ENCODE results near the gene TMEM120A.

The TMEM120A gene

GRCh38 chr7:76003351-76003750 is 9.0 kb upstream of the TMEM120A start:
- DNase-seq (ENCODE audit: low spot score): no peak
- in situ Hi-C loops (cut with MboI; ENCODE audit: low sequenced_read_pairs, unreplicated experiment): no loop called here
- no peak for TF ChIP-seq CTCF (IDR thresholded peaks at IDR 0.05; ENCODE audit: borderline replicate concordance, control extremely low read depth, extremely low read depth, insufficient read depth, missing control alignments)

GRCh38 chr7:76002822-76003221 is 8.4 kb upstream of the TMEM120A start:
- no peak for DNase-seq (ENCODE audit: low spot score)
- in situ Hi-C loops (cut with MboI; ENCODE audit: low sequenced_read_pairs, unreplicated experiment): no loop called here
- no peak for TF ChIP-seq CTCF (IDR thresholded peaks at IDR 0.05; ENCODE audit: borderline replicate concordance, control extremely low read depth, extremely low read depth, insufficient read depth, missing control alignments)

- in situ Hi-C loops (cut with MboI; ENCODE audit: low sequenced_read_pairs, unreplicated experiment): no loop called here
- DNase-seq (ENCODE audit: low spot score): no peak
- no peak for TF ChIP-seq CTCF (IDR thresholded peaks at IDR 0.05; ENCODE audit: borderline replicate concordance, control extremely low read depth, extremely low read depth, insufficient read depth, missing control alignments)
Observed at GRCh38 chr7:76002139-76002538, 7.7 kb upstream of the TMEM120A start.

- no peak for TF ChIP-seq CTCF (IDR thresholded peaks at IDR 0.05; ENCODE audit: borderline replicate concordance, control extremely low read depth, extremely low read depth, insufficient read depth, missing control alignments)
- DNase-seq (ENCODE audit: low spot score): no peak
- in situ Hi-C loops (cut with MboI; ENCODE audit: low sequenced_read_pairs, unreplicated experiment): no loop called here
Observed at GRCh38 chr7:76000566-76000965, 6.2 kb upstream of the TMEM120A start.

- no peak for TF ChIP-seq CTCF (IDR thresholded peaks at IDR 0.05; ENCODE audit: borderline replicate concordance, control extremely low read depth, extremely low read depth, insufficient read depth, missing control alignments)
- DNase-seq (ENCODE audit: low spot score): no peak
- in situ Hi-C loops (cut with MboI; ENCODE audit: low sequenced_read_pairs, unreplicated experiment): no loop called here
Observed at GRCh38 chr7:75998038-75998437, 3.6 kb upstream of the TMEM120A start.

- no peak for TF ChIP-seq CTCF (IDR thresholded peaks at IDR 0.05; ENCODE audit: borderline replicate concordance, control extremely low read depth, extremely low read depth, insufficient read depth, missing control alignments)
- in situ Hi-C loops (cut with MboI; ENCODE audit: low sequenced_read_pairs, unreplicated experiment): no loop called here
Observed at GRCh38 chr7:75996476-75996875, 2.1 kb upstream of the TMEM120A start.

GRCh38 chr7:75995996-75996395 is 1.6 kb upstream of the TMEM120A start:
- no peak for DNase-seq (ENCODE audit: low spot score)
- no peak for TF ChIP-seq CTCF (IDR thresholded peaks at IDR 0.05; ENCODE audit: borderline replicate concordance, control extremely low read depth, extremely low read depth, insufficient read depth, missing control alignments)
- in situ Hi-C loops (cut with MboI; ENCODE audit: low sequenced_read_pairs, unreplicated experiment): no loop called here

More at GRCh38 chr7:75996476-75996875, 2.1 kb upstream of the TMEM120A start:
- no peak for DNase-seq (ENCODE audit: low spot score)

Measured in GM13976 (cell line).